Esophagus squamous epithelium (tissue), 4 donors: Measurements from ENCODE around the gene PDZD7.

Experiments used
- CTCF ChIP-seq, 6 experiments: fragments of 450-650 bp in 4 of 6; fragments of 200-600 bp in 2 of 6; sonication (generic) in 2 of 6; IDR thresholded peaks; one replicate each; pipeline ENCODE4 v1.5.1; 2016 to 2019; ENCODE audit warnings: antibody characterized with exemption in 6 of 6, mild to moderate bottlenecking in 4 of 6, moderate library complexity in 4 of 6
- POLR2A ChIP-seq, 4 donors: fragments of 450-650 bp; IDR thresholded peaks; one replicate each; pipeline ENCODE4 v1.6.1; 2017; ENCODE audit warnings: antibody characterized with exemption in 4 of 4, mild to moderate bottlenecking in 4 of 4, moderate library complexity in 3 of 4

GRCh38 chr10:100997360-100998182 lies 33.4 kb downstream of the PDZD7 start:
- TF ChIP-seq CTCF (IDR thresholded peaks at IDR 0.05) = peak; percentile 85 to 96 (median 87)
- peak in 2 of 4 donors; percentile 6 to 27 for TF ChIP-seq POLR2A (IDR thresholded peaks at IDR 0.05)
